HG03521 (cell line): ENCODE data around the gene WRAP73.
A peak's percentile ranks its signal among the peaks of the same experiment; 100 is the strongest.

Experiments
- ATAC-seq: cut with Tn5 transposase; IDR thresholded peaks from one replicate; pipeline ENCODE4 v1.9.1; 2021; ENCODE audit warnings: mild to moderate bottlenecking, moderate library complexity; ENCODE audit not compliant: unreplicated experiment

WRAP73 gene, protein sequence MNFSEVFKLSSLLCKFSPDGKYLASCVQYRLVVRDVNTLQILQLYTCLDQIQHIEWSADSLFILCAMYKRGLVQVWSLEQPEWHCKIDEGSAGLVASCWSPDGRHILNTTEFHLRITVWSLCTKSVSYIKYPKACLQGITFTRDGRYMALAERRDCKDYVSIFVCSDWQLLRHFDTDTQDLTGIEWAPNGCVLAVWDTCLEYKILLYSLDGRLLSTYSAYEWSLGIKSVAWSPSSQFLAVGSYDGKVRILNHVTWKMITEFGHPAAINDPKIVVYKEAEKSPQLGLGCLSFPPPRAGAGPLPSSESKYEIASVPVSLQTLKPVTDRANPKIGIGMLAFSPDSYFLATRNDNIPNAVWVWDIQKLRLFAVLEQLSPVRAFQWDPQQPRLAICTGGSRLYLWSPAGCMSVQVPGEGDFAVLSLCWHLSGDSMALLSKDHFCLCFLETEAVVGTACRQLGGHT

DNA sequence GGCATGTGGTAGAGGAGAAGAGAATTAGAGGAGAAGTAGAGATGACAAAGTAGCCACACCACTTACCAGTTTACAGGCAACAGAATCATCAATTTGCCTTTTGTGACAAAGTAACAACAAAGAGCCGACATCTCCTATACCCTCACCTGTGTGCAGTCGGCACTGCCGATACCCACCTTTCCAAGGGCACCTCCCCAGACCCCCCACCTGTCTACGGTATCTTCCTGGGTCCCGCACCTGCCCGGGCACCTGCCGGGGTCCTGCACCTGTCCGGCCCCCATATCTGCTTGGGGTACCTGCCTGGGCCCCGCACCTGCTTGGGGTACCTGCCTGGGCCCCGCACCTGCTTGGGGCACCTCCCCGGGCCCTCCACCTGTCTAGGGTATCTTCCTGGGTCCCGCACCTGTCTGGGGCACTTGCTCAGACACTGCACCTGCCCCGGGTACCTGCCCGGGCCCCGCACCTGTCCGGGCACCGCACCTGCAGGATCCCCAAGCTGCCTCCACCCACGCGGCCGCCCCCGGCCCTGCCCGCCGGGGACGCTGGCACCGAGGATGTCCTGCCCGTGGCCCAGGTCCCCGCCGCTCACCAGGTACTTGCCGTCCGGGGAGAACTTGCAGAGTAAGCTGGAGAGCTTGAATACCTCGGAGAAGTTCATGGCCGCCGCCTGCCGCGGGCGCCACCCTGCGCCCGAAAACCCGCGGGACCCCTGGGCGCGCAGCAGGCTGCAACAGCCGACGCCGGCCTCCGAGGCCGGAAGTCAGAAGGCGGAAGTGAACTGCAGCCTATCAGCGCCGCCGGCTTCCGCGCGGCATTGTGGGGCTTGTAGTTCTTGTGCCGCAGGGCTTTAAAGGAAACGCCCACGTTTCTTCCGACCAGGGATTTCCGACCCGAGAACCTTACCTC, at the start of gene WRAP73:
WRAP73 (minus strand) TSS at position 762 of the 906 bp plus-strand sequence; CDS start at position 658, 104 bp downstream.
- peak; percentile 68 for ATAC-seq

DNA sequence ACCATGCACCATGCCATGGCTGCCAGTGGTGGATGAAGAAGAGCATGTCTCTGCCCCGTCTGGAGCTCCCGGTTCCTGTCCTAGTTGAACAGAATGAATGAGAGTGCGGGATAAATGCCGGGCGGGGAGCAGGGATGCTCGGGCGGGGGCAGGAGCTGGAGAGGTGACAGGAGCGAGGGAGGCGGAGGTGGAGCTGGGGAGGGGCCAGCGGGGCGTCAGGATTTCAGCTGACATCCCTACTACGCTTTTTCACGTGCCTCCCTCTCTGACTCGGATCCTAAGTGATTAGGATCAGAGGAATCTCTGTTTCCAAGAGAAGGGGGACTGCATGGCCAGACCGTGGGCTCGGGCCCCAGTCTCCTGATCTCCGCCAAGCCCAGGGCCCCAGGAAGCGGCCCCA, 49.7 kb upstream of the WRAP73 start:
- ATAC-seq, result no peak

DNA sequence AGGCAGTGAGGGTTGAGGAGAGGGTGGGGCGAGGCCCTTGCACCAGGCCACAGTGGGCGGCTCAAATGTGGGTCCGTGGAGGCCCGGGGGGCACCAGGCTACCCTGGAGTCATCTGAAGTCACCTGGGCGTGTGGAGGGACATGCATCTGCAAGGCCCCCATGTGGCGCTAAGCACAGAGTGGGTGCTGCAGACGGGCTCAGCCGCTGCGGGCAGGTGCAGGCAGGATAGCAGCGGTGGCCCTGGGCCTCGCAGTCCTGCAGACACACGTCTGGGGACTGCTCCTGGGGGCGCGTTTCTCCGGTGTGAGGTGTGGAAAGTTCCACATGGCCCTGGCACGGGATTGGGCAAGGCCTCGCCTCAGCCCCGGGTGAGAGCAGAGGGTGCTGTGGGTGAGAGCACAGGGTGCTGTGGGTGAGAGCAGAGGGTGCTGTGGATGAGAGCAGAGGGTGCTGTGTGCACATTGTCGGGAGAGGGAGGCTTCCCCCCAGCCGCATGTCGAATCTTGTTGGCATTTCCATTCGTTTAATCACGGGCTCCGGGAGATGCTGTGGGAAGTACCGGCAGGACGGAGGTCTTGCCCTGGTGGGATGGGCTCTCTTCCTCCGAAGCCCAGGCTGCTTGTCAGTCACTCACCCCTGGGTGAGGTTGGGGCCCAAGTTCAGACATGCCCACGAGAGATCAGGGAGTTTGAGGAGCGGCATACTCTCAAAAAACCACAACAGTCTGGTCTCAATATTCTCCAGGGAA, 48.9 kb upstream of the WRAP73 start:
- no peak for ATAC-seq

DNA sequence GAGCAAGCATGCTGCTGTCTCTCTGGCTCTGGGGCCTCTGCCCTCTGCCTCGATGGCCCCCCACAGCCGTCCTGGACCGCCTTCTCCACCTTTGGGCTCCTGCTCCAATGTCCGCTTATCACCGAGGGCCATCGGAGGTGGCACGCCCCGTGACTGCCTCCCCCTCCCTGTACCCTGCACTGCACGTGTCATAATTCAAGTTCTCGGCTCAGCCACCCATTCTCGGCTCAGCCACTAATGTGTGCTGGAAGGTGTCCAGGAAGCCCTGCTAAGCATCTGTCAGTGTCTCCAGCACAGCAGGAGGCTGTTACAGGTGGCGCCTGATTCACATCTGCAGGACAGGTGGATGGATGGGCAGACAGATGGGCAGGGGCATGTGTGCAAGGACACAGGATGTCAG, 47.9 kb upstream of the WRAP73 start:
- no peak for ATAC-seq

DNA sequence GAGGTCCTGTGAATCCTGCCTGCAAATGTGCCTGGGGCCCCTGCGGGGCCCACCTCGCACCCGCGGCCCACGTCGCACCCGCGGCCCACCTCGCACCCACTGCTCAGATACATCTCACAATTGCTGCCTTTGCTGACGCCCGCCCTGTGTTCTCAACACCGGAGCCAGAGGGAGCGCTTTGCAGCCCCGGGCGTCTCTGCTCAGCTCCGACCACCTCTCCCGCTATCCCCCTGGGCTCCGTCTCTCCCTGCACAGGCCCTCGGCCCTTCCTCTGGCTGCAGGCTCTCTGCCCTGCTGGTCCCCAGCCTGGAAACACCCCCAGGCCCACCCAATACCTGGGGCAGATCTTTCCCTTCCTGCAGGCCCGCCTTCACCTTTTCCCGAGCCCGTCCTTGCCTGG, 47.2 kb upstream of the WRAP73 start:
- ATAC-seq, result no peak

DNA sequence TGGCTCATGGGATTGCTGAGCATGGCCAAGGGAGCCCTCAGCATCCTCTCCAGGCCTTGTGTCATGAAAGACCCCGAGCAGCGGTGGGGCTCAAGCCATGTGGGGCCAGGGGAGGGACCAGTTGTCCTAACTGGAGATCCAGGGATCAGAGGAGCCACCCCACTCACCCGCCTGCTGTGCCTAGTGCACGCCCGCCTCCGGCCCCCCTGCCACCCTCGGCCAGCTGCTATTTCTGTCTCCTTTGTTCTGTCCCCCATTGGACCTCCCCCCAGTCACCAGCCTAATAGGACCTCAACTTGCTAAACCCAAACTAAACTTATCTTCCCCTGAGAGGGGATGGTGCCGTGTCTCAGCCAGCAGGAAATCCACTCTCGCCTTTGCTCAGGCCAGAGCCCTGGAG, 46.8 kb upstream of the WRAP73 start:
- no peak for ATAC-seq

DNA sequence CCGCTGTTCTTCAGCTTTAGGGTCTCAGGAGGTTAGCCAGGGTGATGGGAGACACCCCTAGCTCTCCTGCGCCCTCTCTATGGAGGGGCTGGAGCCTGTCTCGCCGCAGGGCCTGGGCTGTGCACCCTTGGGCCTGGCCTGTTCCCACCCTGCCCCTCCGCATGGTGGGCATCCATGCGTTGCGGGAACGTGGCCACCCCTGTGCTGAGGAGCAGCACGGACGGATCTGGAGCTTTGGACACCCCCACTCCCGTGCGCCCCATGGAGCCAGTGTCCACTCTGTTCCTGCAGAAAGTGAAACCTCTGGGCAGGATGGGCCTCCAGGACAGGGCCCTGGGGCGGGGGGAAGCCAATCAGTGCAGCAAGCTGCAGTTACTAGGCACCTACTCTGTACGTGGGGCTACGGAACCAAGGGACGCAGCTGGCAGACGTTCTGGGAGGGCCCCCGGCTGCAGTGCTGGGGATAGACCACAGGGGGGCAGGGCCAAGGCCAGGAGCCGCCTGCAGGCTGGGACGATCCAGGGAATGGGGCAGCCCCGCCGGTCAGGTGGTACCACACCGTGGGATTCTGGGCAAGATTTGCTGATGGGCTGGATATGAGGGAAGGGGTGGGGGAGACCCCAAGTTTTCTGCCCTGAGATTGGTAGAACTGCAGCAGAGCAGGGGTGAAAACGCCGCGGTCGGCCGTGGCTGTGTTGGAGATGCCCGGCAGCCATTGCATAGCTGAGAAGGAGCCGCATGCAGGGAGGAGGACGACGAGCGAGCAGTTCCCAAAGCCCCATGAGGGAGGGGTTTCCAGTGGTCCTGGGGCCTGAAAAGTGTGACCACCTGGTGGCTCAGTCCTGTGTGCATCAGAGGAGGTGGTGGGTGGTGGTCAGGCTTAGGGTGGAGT, 45.7 kb upstream of the WRAP73 start:
- no peak for ATAC-seq

DNA sequence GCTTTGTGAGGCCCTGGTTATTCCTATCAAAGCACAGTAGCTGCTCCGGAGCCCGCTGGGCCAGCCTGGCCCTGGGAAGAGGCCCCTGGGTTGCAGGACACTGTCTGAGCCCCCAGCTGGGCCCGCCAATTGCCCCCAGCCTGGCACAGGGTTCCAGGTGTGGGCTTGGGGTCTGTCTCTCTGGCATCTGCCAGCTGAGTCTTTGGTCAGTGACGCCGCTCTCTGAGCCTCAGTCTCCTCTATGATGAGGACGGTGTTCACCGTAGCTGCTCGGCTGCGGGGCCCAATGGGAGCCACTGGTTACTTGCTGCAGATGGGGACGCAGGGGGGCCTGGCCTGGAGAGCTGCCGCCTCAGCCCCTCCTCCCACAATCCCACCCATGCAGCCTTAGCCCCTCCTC, 43.4 kb upstream of the WRAP73 start:
- no peak for ATAC-seq

DNA sequence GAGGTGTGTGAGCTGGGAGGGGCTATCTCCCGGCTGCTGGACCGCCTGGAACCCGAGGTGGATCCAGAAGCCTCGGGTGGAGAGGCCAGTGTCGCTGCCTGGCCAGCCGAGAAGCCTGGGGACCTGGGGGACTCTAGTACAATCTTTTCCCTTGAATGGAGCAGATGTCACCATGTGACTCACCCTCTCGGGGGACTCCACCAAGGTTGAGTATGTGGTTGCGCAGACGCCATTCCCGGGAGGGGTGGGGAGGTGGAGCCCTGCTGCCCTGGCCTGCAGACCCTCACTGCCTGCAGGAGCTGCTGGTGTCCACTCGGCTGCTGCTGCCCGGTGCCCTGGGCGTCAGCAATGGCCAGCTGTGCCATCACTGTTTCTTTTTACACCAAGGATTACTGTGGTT, 42.7 kb upstream of the WRAP73 start:
- ATAC-seq, result no peak

DNA sequence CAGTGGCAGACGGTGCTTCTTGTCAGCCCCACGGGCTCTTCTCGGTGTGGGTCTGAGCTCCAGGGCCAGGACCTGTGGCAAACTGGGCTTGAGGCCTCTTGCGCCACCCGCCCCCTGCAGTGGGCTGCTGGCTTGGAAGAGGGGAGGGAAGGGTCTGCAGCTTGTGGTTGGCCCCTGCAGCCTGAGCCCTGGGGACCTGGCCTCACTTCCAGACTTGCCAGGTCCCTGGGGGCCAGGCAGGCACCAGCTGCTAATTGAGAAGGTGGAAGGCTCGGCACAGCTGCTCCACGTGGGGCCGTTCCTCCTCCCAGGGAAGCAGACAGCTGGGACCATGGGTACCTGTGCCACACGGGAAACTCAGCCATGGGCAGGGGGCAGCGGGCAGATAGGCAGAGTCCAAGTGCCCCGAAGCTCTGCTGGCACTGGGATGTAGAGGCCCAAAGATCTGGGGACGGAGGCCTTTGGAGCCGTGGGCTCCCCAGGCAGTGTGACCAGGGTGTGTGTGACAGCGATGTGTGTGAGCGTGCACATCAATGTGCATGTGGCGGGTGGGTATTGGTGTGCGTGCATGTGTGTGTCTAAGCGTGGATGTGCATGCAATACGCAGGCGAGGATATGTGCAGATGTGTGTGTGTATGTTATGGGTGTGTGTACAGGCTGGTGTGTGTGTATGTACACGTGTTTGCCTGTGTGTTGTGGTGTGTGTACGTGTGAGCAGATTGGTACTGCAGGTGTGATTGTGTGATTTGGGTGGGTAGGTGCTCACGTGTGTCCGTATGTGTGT, 41.7 kb upstream of the WRAP73 start:
- ATAC-seq, result no peak

DNA sequence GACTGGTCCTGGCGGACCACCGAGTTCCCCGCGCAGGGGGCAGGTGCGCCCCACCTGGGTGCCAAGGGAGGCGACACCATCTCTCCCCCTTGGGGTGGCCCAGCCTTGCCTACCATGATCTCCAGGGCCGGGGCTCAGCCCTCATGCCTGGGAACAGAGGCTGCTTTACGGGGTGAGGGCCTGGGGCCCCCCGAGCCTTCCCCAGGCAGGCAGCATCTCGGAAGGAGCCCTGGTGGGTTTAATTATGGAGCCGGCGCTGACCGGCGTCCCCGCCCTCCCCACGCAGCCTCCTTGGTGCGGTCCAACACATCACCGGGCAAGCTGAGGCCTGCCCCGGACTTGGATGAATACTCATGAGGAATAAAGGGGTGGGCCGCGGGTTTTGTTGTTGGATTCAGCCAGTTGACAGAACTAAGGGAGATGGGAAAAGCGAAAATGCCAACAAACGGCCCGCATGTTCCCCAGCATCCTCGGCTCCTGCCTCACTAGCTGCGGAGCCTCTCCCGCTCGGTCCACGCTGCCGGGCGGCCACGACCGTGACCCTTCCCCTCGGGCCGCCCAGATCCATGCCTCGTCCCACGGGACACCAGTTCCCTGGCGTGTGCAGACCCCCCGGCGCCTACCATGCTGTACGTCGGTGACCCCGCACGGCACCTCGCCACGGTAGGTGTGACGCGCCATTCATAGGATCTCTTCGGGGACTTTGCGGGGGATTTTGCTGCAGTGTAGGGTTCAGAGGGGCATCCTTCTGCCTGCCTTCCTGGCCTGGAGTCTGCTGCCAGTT, 40.6 kb upstream of the WRAP73 start:
- no peak for ATAC-seq

DNA sequence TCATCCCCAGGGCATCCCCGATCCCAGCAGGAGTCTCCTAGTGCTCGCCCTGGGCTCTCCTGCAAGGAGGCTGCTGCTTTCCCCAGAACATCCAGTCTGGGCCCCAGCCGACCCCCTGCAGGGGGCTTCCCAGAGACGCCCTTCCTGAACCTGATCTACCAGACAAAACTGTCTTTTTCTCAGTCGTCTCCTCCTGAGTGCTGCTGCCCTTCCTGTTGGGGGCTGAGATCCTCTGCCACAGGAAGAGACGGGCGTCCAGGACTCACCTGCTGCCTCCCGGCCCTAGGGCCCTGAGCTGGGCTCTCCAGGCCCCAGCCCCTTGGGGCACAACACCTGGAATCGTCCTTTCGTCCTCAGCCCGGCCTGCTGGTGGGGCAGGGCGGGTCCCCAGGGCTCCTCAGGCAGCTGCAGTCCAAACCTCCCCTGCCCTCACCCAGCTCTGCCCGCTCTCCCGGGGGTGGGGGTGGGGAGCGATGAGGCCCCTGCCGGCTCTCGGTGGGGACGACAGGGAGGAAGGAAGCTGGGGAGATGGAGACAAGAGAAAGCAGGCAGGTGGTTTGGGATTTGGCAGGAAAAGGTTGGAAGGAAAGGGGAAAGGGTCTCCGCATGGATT, 39.3 kb upstream of the WRAP73 start:
- no peak for ATAC-seq

DNA sequence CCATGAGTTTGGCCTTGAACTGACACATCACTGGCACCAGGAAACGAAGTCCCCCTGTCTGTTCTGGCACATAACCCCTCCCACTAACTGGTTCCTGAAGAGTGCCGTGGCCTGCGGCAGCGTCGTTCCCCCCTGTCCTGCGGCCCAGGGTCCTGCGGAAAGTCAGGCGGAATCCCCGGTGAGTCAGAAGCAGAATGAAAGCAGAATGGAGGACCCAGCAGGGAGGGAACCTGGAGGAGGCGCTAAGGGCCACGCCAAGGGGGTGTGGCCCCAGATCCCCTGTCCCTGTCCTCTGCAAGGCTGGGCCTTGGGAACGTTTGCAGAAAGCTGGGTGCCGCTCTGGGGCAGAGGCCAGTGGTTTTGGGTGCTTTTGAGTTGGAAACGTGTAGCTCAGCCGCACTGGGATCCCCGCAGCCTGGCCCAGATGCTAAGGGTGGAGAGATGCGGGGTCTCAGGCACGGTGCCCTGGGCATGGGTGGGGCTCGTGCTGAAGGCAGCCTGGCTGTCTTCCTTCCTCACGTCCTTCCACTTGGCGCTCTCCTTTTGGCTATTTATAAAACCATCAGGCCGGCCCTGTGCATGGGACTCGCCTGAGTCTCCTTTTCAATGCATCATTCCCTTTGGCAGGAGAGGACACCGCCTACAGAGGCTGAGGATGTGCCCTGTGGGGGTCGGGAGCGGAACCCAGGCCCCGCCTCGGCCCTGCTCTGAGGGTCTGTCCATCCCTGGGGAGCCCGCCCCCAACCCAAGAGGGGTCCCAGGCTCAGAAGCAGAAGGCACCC, 38.6 kb upstream of the WRAP73 start:
- no peak for ATAC-seq

DNA sequence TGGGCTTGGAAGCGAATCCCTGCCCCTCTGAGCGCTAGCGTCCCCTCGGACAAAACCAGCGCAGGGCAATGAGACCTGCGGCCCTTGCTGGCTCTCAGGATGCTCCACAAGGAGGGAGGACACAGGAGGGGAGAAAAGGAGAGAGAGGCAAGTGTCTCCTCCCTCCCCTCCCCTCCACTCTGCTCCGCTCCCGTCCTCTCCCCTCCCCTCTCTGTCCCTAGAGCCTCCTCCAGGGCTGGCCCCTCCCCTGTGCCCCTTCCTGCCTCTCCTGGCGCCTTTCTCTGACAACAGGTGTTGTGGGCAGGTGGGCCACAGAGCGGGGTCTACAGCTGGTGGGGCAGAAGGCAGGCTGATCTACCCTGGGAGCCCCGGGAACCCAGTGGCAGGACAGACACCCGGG, 37.6 kb upstream of the WRAP73 start:
- no peak for ATAC-seq

DNA sequence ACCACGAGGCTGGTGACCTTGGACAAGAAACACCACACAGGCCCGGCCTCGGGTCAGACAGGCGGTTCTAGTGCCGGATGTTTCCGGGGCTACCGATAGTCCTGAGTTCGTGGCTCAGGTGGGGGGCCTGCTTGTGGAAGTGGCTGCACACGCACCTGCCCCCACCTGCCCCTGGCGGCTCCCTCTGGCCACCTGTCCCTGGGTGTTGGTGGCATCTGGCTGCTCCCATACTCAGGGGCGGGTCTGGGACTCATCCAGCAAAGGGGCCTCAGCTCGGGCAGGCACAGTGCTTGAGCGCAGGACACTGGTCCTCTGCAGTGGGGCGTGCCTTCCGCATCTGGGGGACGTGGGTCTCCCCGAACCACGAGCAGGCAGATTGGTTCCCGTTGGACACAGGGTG, 36.0 kb upstream of the WRAP73 start:
- ATAC-seq, result no peak

DNA sequence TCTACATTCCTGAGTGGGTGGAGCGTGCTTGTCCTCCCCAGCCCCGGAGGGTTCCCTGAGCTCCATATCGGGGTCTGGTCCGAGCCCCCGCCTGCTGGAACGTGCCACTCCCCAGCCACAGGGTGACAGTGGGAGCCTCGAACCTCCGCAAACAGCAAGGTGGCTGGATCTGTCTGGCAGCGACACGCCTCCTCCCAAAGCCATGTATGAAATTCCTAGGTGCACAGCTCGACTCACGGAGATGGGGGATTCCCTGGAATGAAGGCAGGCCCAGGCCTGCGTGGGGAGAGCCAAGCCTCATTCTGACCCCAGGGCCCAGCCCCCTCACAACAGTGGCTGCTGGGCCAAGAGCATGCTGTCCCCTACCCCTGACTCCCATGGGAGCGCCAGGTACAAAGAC, 35.3 kb upstream of the WRAP73 start:
- ATAC-seq, result no peak

DNA sequence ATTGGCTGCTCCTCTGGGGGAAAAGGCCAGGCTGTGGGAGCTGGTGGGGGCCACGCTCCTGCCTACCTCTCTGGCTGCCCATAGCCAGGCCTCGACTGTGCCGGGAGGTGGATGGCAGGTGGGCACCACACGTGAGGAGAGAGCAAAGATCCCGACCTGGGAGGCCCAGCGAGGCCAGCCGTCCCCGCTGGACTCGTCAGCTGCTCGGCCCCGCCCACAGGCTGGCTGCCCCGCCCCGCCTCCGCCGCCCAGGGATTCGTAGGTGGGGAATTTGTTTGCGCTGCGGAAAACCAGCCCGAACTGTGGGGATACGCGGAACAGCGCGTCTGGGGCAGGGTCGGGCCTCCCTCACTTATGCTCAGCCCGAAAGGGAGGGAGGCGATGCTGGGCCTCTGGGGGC, 34.1 kb upstream of the WRAP73 start:
- ATAC-seq, result no peak
